Measurements from ENCODE around the gene STAC2. TPM values are rescaled to one million over a fixed set of nuclear protein-coding genes. Genes with fewer than 3 reads are reported as not detected.
A peak's percentile ranks its signal among the peaks of the same experiment; 100 is the strongest.

STAC2 gene
- total RNA-seq, 4 donors from 2014 or later = 0.27 to 0.66 TPM; not detected in 2

- no peaks in the 10 kb centered on the region for H3K27me3 ChIP-seq
- TF ChIP-seq POLR2A (IDR thresholded peaks at IDR 0.05) = no peak
- TF ChIP-seq CTCF (IDR thresholded peaks at IDR 0.05) = no peak
Observed at GRCh38 chr17:39236450-39236927, 10.7 kb upstream of the STAC2 start.

GRCh38 chr17:39235555-39236449 lies 10.1 kb upstream of the STAC2 start:
- Histone ChIP-seq H3K36me3 (no peaks in the 10 kb centered on the region), H3K9me3 (no peaks in the 10 kb centered on the region), H3K4me3 (no peak overlapping the region), H3K27me3 (no peaks in the 10 kb centered on the region), H3K27ac (no peak overlapping the region), H3K4me1 (peaks cover 0 to 9% (median 3%) of the 10 kb centered on the region in 4 donors)
- DNase-seq = no peak
- TF ChIP-seq POLR2A (IDR thresholded peaks at IDR 0.05) = no peak
- TF ChIP-seq CTCF (IDR thresholded peaks at IDR 0.05) = peak in 4 of 6 experiments; percentile 33 to 54 (median 49)

More at GRCh38 chr17:39236450-39236927, 10.7 kb upstream of the STAC2 start:
- Histone ChIP-seq H3K4me3 (no peak overlapping the region), H3K36me3 (no peaks in the 10 kb centered on the region), H3K4me1 (peaks cover 0 to 9% (median 3%) of the 10 kb centered on the region in 4 donors), H3K27ac (no peak overlapping the region), H3K9me3 (no peaks in the 10 kb centered on the region)
- no peak for DNase-seq

- Histone ChIP-seq H3K4me3 (peak overlapping the region in 1 of 4 donors; percentile 10), H3K9me3 (no peaks in the 10 kb centered on the region), H3K27me3 (no peaks in the 10 kb centered on the region), H3K27ac (no peak overlapping the region), H3K36me3 (no peaks in the 10 kb centered on the region), H3K4me1 (peaks cover 0 to 9% (median 3%) of the 10 kb centered on the region in 4 donors)
- TF ChIP-seq CTCF (IDR thresholded peaks at IDR 0.05) (peak; percentile 28 to 73 (median 54)), POLR2A (IDR thresholded peaks at IDR 0.05) (no peak)
- peak in 2 of 3 donors; percentile 44 to 73 for DNase-seq
Observed at GRCh38 chr17:39231591-39232551, 6.1 kb upstream of the STAC2 start.

- H3K4me3 ChIP-seq = no peak overlapping the region
- peaks cover 0 to 12% (median 4%) of the 10 kb centered on the region in 4 donors for H3K4me1 ChIP-seq
- no peaks in the 10 kb centered on the region for H3K27me3 ChIP-seq
- DNase-seq = no peak
- H3K36me3 ChIP-seq = no peaks in the 10 kb centered on the region
- no peaks in the 10 kb centered on the region for H3K9me3 ChIP-seq
- TF ChIP-seq CTCF (IDR thresholded peaks at IDR 0.05) (no peak), POLR2A (IDR thresholded peaks at IDR 0.05) (no peak)
- H3K27ac ChIP-seq = no peak overlapping the region
Observed at GRCh38 chr17:39231091-39231561, 5.4 kb upstream of the STAC2 start.

- Histone ChIP-seq H3K4me3 (no peak overlapping the region), H3K27me3 (peaks cover 0 to 6% of the 10 kb centered on the region in 2 donors), H3K9me3 (no peaks in the 10 kb centered on the region), H3K36me3 (no peaks in the 10 kb centered on the region), H3K4me1 (peaks cover 0 to 20% (median 10%) of the 10 kb centered on the region in 4 donors), H3K27ac (no peak overlapping the region)
- TF ChIP-seq POLR2A (IDR thresholded peaks at IDR 0.05) (no peak), CTCF (IDR thresholded peaks at IDR 0.05) (no peak)
- no peak for DNase-seq
Observed at GRCh38 chr17:39230361-39230760, 4.6 kb upstream of the STAC2 start.

Data from Peyer's patch (tissue), 4 donors.